Lower leg skin (tissue), 4 donors: ENCODE results near the gene DMTF1. TPM values are rescaled to one million over a fixed set of nuclear protein-coding genes. Genes with fewer than 3 reads are reported as not detected.

ENCODE experiments used
- DNase-seq, 2 donors: peaks; one replicate each; pipeline ENCODE4 v3.0.0-alpha.2; 2019; ENCODE audit warnings: low spot score in 2 of 2
- H3K4me3 ChIP-seq: fragments of 200-600 bp; sonication (generic); 2 replicates; pipeline ENCODE4 v1.5.1; 2017; ENCODE audit warnings: mild to moderate bottlenecking, low read depth; ENCODE audit not compliant: poor library complexity, severe bottlenecking
- CTCF ChIP-seq, 3 donors: fragments of 450-650 bp; IDR thresholded peaks; one replicate each; pipeline ENCODE4 v1.5.1; 2016; ENCODE audit warnings: antibody characterized with exemption in 3 of 3, mild to moderate bottlenecking in 3 of 3, moderate library complexity in 2 of 3
- POLR2A ChIP-seq, 2 donors: fragments of 450-650 bp; IDR thresholded peaks; one replicate each; pipeline ENCODE4 v1.6.1; 2016 to 2017; ENCODE audit warnings: antibody characterized with exemption in 2 of 2, mild to moderate bottlenecking in 1 of 2, moderate library complexity in 1 of 2
- WGBS, 2 donors: methylation state at CpG; one replicate each; pipeline ENCODE4 v1.1.5; 2018; 5-methylcytosine and 5-hydroxymethylcytosine counted together
- intact Hi-C: fragments of 100-400 bp; cut with DNase I; formaldehyde crosslinking; loops from one replicate; pipeline ENCODE4 v1.15.0; 2023; ENCODE audit warnings: low total_unique reads
- total RNA-seq, 4 donors: library from RNA; depleted of rRNA; stranded (reverse); fragments of >200 nt; gene quantifications; one replicate each; pipeline ENCODE4 v1.1.0, GENCODE V29; 2016

Gene DMTF1
- total RNA-seq, 4 donors from 2014 or later, result 35.2 to 68.9 (median 44.9) TPM

GRCh38 chr7:87127019-87127418 lies 25.2 kb upstream of the DMTF1 start:
- WGBS, 2 donors, result 97 to 99% methylated on average over 7 of the region's 7 CpGs
- H3K4me3 ChIP-seq, result no peak overlapping the region
- TF ChIP-seq POLR2A (IDR thresholded peaks at IDR 0.05) (no peak), CTCF (IDR thresholded peaks at IDR 0.05) (no peak)
- DNase-seq, result no peak
- intact Hi-C loops, result no loop called here

- intact Hi-C loops, result no loop called here
- no peak for TF ChIP-seq POLR2A (IDR thresholded peaks at IDR 0.05)
- no peak for TF ChIP-seq CTCF (IDR thresholded peaks at IDR 0.05)
- no peak overlapping the region for H3K4me3 ChIP-seq
- DNase-seq, result no peak
- WGBS, 2 donors, result 43 to 47% methylated on average over 4 of the region's 4 CpGs
Observed at GRCh38 chr7:87128861-87129267, 23.4 kb upstream of the DMTF1 start.

GRCh38 chr7:87129332-87129731 lies 22.9 kb upstream of the DMTF1 start:
- TF ChIP-seq POLR2A (IDR thresholded peaks at IDR 0.05) (no peak), CTCF (IDR thresholded peaks at IDR 0.05) (no peak)
- H3K4me3 ChIP-seq, result no peak overlapping the region
- no peak for DNase-seq
- 68 to 69% methylated on average over 3 of the region's 3 CpGs for WGBS, 2 donors
- intact Hi-C loops, result no loop called here

DNA sequence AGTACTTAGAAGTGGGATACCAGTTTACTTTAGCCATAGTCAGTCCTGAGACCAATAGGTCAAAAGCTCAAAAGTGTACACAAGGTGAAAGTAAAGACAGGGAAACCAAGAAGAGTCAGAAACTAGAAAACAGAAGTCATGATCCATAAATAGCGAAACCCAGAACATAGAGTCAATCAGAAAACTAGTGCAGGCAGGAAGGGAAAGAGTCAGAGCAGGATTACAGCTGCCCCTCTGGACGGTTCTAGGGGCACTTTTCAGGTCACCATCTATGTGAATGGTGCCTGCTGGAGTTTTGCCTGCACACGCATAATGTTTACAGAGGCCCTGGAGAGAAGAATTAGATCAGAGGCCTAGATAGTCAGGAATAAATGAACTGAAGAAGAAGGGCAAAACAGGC lies 22.4 kb upstream of the DMTF1 start:
- WGBS, 2 donors, result 67 to 72% methylated on average over 3 of the region's 3 CpGs
- TF ChIP-seq POLR2A (IDR thresholded peaks at IDR 0.05) (no peak), CTCF (IDR thresholded peaks at IDR 0.05) (no peak)
- no peak overlapping the region for H3K4me3 ChIP-seq
- intact Hi-C loops, result no loop called here
- DNase-seq, result no peak

DNA sequence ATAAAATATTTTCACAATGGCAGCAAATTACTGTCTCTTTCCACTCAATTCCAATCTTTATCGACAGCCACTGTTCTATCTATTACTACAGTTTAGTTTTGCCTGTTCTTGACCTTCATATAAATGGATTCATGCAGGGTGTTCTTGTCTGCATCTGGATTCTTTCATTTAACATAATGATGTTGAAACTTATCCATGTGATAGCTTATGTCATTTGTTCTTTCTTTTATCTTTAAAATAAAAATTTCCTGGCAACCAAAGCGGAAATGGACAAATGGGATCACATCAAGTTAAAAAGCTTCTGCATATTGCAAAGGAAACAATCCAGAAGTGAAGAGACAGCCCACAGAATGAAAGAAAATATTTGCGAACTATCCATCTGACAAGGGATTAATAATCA lies 20.5 kb upstream of the DMTF1 start:
- 88 to 89% methylated on average over 3 of the region's 3 CpGs for WGBS, 2 donors
- intact Hi-C loops, result no loop called here

More for the DNA sequence above, 20.5 kb upstream of the DMTF1 start:
- no peak overlapping the region for H3K4me3 ChIP-seq
- DNase-seq, result no peak
- no peak for TF ChIP-seq POLR2A (IDR thresholded peaks at IDR 0.05)
- TF ChIP-seq CTCF (IDR thresholded peaks at IDR 0.05), result no peak
